Inflammatory macrophage (primary cell): ENCODE measurements around the gene SIAH3.
"Not testable (repeated sequence)": the region's sequence is repeated elsewhere in the genome, so short reads cannot be mapped to it uniquely, and the experiment has no call there.

Source experiments
- DNase-seq, 2 donors: peaks; one replicate each; pipeline ENCODE4 v3.0.0-alpha.2; 2020 to 2022

The SIAH3 gene

DNA sequence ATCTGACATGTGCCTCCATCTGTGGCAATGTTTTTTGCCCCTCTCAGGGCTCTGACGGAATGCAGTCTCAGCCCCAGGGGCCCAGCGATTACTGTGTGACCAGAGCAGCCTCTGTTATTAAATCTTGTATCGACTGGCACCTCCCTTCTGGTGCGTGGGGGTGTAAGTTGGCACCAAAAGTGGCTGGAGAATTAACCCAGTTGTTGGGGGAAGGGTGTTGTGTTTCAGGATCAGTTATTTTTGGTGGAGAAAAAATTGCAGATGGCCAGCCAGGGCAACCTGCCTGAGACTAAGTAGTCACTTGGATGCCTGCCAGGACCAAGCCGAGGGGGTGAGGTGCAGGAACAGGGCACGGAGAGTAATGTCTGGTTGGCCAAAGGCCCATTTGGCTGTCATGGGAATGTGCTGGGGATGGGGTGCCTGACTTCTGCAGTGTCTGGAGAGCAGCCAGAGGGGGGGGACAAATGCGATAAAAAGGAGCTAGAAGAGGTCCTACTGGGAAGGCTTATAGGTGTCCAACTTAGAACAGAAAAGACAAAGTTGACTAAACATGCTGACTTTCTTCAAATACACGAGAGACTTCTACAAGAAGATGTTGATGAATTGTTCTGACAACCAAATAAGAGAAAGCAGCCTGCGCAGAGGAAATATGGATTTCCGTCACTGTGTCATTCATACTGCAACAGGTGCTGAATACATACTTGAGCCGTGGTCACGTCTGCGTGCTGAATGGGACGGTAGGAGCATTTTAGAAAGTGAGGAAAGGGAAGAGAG is 69.8 kb downstream of the SIAH3 start:
- DNase-seq, result no peak

DNA sequence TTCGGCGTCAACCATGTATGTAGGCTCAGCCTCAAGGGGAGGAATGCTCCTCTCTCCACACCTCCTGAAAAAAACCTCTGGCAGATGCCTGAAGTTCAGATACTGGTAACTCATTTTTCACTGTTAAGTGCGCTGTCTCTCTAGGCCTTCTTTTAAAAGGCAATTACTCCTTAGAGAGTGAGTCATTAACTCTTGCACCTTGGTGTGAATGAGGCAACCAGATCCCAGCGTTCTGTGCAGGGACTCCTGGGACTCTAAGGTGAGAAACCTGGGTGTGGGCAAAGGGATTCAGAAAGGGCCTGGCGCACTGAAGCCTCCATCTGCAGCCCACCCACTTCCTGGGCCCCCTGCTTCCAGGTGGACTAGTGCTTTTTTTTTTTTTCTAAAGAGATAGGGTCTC is 71.7 kb downstream of the SIAH3 start:
- DNase-seq, result no peak

DNA sequence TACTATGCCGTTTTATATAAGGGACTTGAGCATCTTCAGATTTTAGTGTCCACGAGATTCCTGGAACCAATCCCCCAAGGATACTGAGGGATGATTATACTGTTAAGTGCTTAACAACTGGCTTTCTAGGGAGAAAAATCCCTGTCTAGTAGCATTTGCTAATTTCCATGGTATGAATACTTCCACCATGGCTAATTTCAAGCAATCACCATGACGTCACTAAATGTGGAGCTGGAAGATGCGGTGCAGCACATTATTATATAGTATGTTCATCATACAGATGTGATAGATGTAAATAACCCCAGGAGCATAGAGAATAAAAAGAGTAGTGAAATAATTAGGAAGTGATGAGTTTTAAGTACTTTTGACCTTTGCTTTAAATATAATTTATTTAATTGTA is 72.7 kb downstream of the SIAH3 start:
- no peak for DNase-seq

DNA sequence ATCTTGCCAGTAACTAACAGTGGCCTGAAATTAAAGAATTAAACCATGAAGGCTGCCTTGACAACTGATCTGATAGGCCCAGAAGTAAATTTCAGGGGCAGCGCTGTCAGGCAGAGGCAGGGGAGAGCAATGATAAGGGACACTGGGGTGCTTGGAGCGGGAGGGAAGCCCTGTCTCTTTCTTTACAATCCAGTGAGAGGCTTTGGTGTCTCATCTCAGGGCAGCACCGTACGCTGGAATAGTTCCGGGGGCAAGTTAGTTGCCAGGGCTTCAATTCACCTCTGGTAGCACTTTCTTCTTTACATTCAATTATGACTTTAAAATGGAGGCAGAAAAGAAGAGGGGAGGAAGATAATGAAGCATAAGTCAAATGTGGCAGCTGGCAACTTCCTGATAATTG is 74.8 kb downstream of the SIAH3 start:
- DNase-seq, result no peak

DNA sequence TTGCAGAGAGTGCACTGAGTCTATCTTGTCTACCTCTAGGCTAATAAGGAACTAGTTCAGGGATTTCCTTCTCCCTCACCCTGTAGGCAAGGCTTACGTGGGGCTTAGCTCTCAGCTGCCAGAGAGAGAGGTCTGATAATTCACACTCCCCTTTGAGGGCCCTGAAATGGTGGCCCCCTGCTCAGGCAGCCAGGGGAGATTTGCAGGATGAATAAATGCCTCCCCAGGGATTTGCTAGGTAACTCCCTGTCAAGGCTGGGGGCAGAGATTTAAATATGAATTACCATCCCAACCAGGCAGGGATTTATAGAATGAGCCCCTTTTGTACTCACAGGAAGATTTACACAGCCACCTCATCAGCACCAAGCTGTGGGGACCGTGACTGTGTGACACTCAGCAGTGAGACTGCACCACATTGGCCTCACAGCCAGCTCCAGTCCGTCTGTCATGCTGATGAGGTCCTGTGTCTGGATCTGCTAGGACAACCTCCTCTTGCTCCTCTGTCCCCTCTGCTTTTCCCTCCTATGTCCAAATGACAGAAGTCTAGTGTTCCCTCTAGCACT is 76.1 kb downstream of the SIAH3 start:
- DNase-seq, result no peak

DNA sequence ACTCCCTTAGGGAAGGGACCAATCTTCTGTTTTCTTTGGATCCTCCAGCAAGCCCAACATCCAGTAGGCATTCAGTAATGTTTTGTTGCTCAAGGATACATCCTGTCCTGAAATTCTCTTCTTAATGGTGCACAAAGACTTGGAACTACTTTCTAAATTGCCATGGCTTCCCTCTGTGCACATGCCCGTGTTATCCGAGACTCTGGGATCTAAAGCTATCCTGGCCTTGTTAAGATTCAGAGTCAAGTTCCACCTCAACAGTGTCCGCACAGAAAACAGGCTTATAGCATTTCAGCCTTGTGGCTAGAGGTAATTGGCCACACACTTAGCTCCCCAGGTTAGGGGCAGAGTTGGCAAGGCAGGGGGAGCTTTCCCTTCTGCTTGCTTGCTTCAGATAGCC is 77.6 kb downstream of the SIAH3 start:
- no peak for DNase-seq

DNA sequence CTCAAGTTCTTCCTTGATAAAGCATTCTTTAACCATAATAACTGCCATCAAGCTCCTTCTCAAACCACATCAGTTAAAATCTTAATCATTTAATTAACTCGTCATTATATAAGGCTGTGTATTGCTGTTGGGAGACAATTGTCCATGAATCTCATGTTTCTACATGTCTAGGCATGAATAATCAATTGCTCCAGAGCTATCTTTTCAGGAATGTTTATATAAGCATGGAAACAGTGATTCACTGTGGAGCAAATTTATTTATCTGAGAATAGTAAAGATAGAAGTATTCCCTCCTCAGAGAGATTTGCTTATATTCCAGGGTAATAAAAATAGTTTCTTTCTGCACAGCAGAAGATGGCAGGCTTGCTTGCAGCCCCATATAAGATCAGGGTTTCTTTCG is 78.3 kb downstream of the SIAH3 start:
- no peak for DNase-seq

DNA sequence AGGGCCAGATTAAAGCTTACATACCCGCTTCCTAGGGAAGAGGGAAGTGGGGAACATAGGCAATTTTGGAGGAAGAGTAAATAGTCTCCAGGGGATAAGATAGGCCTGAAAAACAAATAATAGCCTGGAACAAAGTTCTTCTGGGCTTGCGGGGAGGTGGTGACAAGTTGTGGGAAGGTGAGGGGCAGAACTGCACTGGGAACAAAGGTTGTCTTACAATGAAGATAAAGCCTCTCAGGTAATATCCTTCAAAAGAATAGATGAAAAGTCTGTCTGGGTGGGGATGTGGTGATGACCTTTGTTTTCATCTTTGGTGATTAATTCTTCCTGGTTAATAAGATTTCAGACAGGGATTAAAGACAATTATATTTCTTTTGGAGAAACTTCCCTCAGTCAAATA is 80.7 kb downstream of the SIAH3 start:
- DNase-seq, result no peak

DNA sequence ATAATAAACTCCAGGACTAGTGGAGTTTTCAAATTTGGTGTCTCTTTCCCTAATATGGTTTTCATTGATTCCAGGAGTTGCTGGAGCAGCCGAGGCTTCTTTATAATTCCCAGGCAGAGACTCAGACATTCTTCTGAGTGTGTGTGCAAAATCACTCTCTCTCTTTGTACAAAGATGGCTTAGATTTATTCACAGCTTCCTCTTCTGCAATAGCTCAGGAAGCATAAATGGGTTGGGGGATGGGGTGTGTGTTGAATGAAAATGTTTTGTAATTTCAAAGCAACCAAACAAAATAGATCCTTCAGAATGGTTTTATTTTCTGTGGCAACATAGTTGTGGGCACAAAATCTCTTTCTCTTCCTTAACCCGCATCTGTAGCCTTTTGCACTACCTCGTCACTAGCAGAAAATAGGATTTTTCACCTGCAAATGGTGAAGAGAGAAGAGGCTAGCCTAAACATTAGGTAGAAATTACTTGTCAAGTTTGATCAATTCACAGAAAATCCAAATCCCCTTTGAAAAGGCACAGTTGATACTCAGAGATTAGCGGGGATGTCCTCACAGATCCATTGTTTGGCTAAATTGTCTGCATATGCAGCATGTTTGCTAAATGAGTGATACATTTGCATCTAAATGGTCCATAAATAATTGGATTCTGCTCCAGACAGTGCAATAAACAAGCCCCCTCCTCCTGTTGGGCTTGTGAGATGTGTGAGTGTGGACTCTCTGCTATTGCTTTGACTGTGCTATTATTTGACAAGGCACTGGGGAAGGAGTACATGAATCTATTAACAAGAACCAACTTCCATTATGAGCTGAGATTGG is 82.7 kb downstream of the SIAH3 start:
- DNase-seq, result peak; percentile 13 to 52

DNA sequence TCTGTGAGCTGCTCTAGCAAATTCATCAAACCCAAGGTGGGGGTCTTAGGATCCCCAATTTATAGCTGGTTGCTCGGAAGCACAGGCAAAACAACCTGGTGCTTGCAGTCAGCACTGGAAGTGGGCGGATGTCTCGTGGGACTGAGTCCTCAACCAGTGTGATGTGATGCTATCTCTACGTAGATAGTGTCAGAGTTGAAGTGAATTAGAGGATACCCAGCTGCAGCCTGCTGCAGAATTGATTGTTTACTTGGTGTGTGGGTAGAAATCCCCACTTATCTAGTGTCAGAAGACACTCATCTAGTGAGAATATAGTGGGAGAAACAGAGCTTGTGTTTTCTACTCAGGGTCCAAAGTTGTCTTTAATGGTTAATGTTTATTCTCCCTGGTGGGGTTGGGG is 86.1 kb downstream of the SIAH3 start:
- DNase-seq, result no peak

DNA sequence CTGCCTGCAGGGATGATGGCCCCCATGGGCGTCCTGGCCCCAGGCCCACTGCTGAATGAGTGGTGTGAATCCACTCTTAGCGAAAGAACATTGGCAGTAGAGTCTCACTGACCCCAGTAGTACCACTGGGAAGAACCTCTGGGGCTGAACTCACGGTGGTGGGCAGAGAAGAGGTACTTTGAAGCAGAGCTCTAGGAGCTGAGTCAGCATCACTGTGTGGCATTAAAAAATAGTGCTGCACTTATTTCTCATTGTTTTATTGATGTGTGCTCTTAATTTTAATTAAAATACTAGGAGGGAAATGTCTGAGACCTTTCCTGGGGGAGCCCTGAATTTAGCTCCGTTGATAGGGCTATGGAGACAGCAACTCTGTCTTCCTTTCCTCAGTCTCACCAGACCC is 88.1 kb downstream of the SIAH3 start:
- no peak for DNase-seq

DNA sequence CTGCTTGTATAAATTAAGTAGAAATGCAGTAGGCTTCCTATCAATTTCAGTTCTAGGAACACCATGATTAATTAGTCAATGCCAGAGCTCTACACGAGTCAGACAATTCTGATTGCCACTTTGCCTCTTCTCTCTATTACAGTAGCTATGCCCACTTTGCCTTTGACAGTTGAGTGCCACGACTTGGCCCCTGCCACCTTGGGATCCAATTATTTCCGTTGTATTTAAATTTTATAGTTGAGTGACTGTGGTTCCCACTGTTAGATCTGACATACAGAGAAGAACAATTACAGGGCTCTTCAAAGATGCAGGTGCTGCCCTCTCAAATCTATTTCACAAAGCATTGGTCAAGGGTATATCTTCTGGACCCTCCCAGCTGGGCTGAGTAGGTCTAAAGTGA is 94.0 kb downstream of the SIAH3 start:
- DNase-seq, result not testable (repeated sequence)

DNA sequence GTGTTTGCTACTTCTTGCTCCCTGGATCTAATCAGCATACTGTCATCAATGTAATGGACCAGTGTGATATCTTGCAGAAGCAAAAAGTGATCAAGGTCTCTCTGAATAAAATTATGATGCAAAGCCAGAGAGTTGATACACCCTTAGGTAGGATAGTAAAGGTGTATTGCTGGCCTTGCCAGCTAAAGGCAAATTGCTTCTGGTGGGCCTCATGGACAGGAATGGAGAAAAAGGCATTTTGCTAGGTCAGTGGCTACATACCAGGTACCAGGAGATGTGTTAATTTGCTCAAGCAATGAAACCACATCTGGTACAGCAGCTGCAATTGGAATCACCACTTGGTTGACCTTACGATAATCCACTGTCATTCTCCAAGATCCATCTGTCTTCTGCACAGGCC is 95.1 kb downstream of the SIAH3 start:
- not testable (repeated sequence) for DNase-seq

DNA sequence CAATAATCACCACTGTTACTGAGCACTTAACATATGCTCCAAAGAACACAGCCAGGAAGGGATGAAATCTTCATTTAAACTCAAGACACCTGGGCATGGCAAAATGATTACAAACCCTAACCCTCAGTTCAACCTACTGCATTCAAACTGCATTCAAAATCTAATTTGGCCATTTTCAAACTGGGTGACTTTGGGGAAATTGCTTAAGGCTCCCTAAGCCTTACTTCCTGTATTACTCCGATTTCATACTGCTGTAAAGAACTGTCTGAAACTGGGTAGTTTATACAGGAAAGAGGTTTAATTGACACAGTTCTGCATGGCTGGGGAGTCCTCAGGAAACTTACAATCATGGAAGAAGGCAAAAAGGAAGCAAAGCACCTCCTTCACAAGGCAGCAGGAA is 99.0 kb downstream of the SIAH3 start:
- peak; percentile 54 to 66 for DNase-seq

DNA sequence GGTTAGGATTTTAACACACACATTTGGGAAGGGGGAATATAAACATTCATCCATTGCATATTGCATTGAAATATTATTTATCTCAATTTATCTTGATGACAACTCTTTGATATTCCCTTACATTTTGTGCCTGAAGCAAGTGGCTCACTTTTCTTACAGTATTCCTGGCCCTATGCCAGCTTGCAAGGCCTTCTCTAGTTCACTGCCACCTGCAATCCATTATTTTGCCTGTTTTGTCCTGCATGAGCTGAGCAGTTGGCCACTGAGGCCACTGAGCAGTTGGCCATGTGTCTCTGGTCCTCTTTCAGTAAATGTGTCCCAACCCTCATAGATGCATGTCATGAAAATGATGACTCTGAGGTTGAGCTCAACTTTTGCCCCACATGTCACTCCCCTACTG is 99.7 kb downstream of the SIAH3 start:
- DNase-seq, result no peak

DNA sequence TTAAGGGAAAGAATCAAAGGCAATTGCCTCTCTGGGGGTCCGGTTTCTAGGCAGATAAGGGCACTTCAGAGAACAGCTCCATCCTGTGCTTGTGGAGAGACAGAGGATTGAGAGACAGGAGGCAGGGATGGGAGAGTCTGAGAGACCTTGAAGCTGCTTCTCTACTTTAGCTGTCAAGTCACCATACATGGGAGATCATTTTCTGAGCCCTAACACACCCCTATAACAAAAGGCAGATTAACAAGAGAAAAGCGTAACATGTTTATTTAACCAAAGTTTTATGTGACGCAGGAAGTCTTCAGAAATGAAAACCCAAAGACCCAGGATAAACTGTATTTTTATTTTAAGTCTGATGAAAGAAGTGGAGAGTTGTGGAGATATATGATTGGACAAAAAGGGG is 101.0 kb downstream of the SIAH3 start:
- no peak for DNase-seq

DNA sequence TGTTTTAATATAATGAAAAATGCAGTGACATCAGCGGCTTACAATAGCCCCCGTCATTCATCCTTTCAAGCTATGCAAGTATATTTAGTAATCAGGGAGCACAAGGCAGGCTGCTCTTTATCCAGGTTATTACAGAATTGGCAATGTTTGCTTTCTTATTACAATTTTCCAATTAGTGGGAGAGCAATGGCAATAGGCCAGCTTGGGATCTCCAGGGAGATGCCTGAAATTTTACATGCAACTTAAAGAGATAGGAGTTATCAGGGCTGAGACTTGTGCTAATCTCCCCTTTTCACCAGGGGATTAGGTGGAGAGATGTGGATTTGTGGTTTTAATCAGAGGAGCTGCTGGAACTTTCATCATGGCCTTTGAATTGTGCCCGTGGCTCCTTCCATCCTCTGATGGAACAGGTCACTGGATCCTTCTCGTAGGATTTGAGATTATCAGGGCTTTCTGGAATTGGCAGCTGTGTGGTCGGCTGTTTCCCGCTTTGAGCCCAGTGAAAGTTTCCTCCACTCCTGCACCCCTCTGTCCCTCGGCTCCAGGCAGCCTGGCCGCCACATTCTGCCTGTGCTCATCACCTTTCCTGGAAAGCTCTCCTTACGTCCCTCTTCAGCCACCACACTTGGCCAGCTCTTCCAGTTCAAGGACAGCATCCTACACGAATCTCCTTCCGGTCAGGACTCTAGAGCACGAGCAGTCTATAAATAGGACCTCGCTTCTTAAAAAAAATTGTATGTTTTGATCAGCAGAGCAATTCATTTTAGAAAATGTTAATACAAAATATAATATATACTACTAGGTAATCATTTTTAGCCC is 102.4 kb downstream of the SIAH3 start:
- no peak for DNase-seq

DNA sequence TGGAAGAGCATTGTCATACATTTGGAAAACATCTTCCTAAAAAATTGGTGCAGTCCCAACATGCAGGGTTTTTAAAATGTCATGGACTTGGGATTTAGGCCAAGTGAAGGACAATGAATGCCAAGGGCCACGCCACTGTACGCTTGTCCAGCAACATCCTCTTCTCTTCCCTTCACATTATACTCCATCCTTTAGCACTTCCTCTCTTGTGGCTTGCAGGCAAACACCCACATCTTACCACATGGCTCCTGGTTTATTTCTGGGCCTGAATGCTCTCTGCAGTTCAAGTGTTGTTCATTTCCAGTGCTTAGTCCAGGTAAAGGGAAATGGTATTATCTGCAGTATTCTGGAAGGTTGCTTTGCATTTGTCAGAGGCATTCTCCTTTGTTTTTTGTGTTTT is 104.5 kb downstream of the SIAH3 start:
- peak; percentile 63 to 64 for DNase-seq

DNA sequence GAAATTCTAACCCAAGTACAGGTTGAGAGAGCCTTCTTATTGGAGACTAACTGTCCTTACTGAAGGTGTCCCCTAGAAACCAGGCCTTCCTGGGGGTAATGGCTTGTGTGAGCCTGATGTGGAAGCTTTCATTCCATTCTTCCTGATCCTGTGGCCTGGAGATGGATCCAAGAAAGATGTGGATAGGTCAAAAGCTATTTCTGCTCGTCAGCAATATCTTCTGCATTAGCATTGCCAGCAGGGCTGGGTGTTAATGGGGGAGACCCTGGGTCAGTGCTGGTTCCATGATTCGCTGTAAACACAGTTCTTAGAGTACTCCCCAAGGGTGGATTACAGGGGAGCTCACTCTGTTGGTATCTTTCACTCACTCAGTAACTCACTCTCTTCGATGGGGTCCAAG is 106.6 kb downstream of the SIAH3 start:
- no peak for DNase-seq

DNA sequence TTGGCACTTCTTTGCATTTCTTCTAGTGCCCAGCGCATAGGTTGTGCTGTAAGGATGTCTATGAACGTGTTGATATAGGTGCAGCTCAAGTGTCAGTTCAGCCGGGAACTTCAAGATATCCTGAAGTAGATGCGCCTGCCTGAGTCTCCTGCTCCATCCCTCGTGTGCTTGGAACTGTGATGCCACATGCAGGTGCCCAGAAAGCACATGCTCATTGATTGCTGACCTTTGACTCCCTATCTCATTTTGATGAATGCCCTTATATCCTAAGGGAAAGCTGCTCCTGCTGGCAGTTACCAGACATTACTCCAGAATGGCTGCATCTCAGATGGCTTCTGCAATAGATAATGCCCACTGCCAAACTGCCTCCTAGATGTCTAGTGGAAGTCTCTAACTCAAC is 108.6 kb downstream of the SIAH3 start:
- DNase-seq, result no peak

DNA sequence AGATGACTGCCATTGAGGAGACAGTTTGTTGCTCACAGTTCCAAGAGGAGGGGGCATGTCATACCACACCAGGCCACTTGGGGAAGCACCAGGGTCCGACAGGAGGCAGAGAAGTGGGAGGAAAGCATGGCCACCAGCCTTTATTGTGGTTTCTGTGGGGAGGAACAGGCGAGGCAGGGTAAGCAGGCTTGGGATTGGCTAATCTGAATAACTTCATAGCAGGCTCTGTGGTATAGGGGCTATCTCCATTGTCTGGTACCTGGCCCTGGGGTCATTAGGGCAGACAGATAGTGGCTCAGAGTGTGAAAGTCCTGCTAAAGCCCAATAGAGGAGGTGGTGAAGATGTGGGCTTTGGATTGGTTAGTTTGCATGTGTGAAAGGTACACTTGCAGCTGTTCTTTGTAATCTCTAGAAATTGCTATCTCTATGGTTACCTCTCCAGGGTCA is 114.0 kb downstream of the SIAH3 start:
- no peak for DNase-seq

DNA sequence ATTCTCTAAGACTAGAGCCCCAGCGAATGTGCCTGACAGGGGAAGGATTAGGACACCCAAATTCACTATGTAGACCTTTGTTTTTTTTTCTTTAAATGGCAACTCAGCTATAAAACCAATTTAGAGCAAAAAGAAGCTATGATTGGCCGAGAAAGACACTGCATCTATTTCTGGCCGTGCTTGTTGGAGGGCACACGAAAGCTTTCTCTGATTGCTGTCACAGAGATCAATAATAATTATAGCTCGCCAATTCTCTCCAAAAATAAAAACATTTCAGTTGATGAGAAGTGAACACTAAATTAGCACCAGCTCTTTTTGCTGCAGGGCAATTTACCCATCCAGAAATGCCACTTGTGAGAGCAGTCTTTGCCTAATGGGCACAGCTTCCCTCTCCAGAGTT is 118.2 kb downstream of the SIAH3 start:
- no peak for DNase-seq

DNA sequence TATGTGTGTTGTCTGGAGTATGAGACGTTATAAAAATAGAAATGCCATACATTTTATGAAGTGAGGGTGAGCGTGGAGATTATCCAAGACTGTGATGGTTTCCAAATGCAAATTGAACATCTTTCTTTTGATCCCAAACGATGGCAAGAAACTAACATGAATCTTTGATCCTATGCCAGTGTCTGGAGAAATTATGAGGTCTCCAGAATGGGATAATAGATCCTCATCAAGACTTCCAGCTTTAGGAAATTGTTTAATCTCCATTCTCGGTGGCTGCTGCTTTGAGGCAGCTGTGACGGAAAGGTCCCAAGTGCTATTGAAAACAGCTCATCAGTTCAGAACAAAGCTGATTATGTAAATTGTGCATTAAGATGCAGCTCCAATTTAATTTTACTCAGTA is 118.6 kb downstream of the SIAH3 start:
- DNase-seq, result no peak
